ENCODE data around the gene ADAM12. TPM values are rescaled to one million over a fixed set of nuclear protein-coding genes. Genes with fewer than 3 reads are reported as not detected.

ADAM12 gene
- total RNA-seq, 1 donor from 2014 or later, result 8.0 TPM

- TF ChIP-seq EZH2 (IDR thresholded peaks at IDR 0.05), result no peak
- TF ChIP-seq EZH2phosphoT487 (IDR thresholded peaks at IDR 0.05), result no peak
- TF ChIP-seq CTCF (IDR thresholded peaks at IDR 0.05), result no peak
- no peak overlapping the region for H3K4me2 ChIP-seq
- H3K4me3 ChIP-seq, result no peak overlapping the region
- H3K36me3 ChIP-seq, result no peaks in the 10 kb centered on the region
- H3K9me3 ChIP-seq (ENCODE audit: low read depth), result no peaks in the 10 kb centered on the region
- Mint-ChIP-seq H3K4me3 (no peak overlapping the region), H3K27me3 (ENCODE audit: insufficient read depth, low read depth) (peaks cover 4% of the 10 kb centered on the region), H3K4me1 (peaks cover 7% of the 10 kb centered on the region), H3K36me3 (no peaks in the 10 kb centered on the region), H3K27ac (no peak overlapping the region), H3K9me3 (peaks cover 20% of the 10 kb centered on the region)
- no peaks in the 10 kb centered on the region for H3K79me2 ChIP-seq (ENCODE audit: low read depth)
- H4K20me1 ChIP-seq (ENCODE audit: low read depth), result no peaks in the 10 kb centered on the region
- H3K27me3 ChIP-seq, result no peaks in the 10 kb centered on the region
- no peak for DNase-seq (ENCODE audit: low spot score)
- H3F3A ChIP-seq (ENCODE audit: low read depth), result no peaks in the 10 kb centered on the region
- H2AFZ ChIP-seq (replicated peaks), result no peak overlapping the region
- no peak overlapping the region for H3K9ac ChIP-seq
- no peak overlapping the region for H3K27ac ChIP-seq
- H3K4me1 ChIP-seq, result no peaks in the 10 kb centered on the region
Measured at GRCh38 chr10:126421756-126422256, 33.5 kb upstream of the ADAM12 start.

- Histone ChIP-seq H3K9ac (no peak overlapping the region), H3K27ac (no peak overlapping the region), H3K79me2 (ENCODE audit: low read depth) (no peaks in the 10 kb centered on the region), H3K36me3 (no peaks in the 10 kb centered on the region), H3K9me3 (ENCODE audit: low read depth) (no peaks in the 10 kb centered on the region), H3K4me3 (no peak overlapping the region), H4K20me1 (ENCODE audit: low read depth) (no peaks in the 10 kb centered on the region), H3K27me3 (no peaks in the 10 kb centered on the region), H3K4me2 (no peak overlapping the region), H2AFZ (replicated peaks) (peak overlapping the region; percentile 4), H3F3A (ENCODE audit: low read depth) (no peaks in the 10 kb centered on the region), H3K4me1 (no peaks in the 10 kb centered on the region)
- Mint-ChIP-seq H3K4me3 (no peak overlapping the region), H3K36me3 (no peaks in the 10 kb centered on the region), H3K4me1 (peaks cover 4% of the 10 kb centered on the region), H3K27me3 (ENCODE audit: insufficient read depth, low read depth) (peaks cover 4% of the 10 kb centered on the region), H3K9me3 (peaks cover 20% of the 10 kb centered on the region), H3K27ac (no peak overlapping the region)
- DNase-seq (ENCODE audit: low spot score), result no peak
- no peak for TF ChIP-seq EZH2phosphoT487 (IDR thresholded peaks at IDR 0.05)
- TF ChIP-seq EZH2 (IDR thresholded peaks at IDR 0.05), result no peak
- TF ChIP-seq CTCF (IDR thresholded peaks at IDR 0.05), result no peak
Measured at GRCh38 chr10:126420567-126421300, 32.5 kb upstream of the ADAM12 start.

GRCh38 chr10:126417220-126417825 is 29.0 kb upstream of the ADAM12 start:
- no peak overlapping the region for H3K9ac ChIP-seq
- H3K4me1 Mint-ChIP-seq, result peaks cover 4% of the 10 kb centered on the region
- H3K27me3 ChIP-seq, result no peaks in the 10 kb centered on the region
- H3K79me2 ChIP-seq (ENCODE audit: low read depth), result no peaks in the 10 kb centered on the region
- no peak for DNase-seq (ENCODE audit: low spot score)
- H3K4me3 ChIP-seq, result no peak overlapping the region
- H3K36me3 ChIP-seq, result no peaks in the 10 kb centered on the region
- H3K4me1 ChIP-seq, result peaks cover 9% of the 10 kb centered on the region
- H3K27me3 Mint-ChIP-seq (ENCODE audit: insufficient read depth, low read depth), result no peaks in the 10 kb centered on the region
- no peaks in the 10 kb centered on the region for H3K9me3 Mint-ChIP-seq
- no peak overlapping the region for H3K4me2 ChIP-seq
- no peak overlapping the region for H3K27ac ChIP-seq
- no peaks in the 10 kb centered on the region for H4K20me1 ChIP-seq (ENCODE audit: low read depth)
- H3F3A ChIP-seq (ENCODE audit: low read depth), result no peaks in the 10 kb centered on the region
- H3K36me3 Mint-ChIP-seq, result no peaks in the 10 kb centered on the region
- no peak overlapping the region for H2AFZ ChIP-seq (replicated peaks)
- no peak for TF ChIP-seq EZH2phosphoT487 (IDR thresholded peaks at IDR 0.05)
- TF ChIP-seq EZH2 (IDR thresholded peaks at IDR 0.05), result no peak
- TF ChIP-seq CTCF (IDR thresholded peaks at IDR 0.05), result no peak
- H3K9me3 ChIP-seq (ENCODE audit: low read depth), result no peaks in the 10 kb centered on the region
- H3K27ac Mint-ChIP-seq, result no peak overlapping the region
- no peak overlapping the region for H3K4me3 Mint-ChIP-seq
